HK-2 (cell line): Measurements from ENCODE around the gene ZMIZ1.

Experiments
- DNase-seq: peaks from one replicate; pipeline ENCODE4 v3.0.0-alpha.2; 2018; ENCODE audit not compliant: unreplicated experiment

ZMIZ1 gene

GRCh38 chr10:79099898-79100448, 31.2 kb downstream of the ZMIZ1 start:
- DNase-seq: no peak

- DNase-seq: no peak
Measured at GRCh38 chr10:79100771-79101170, 32.0 kb downstream of the ZMIZ1 start.

- peak; percentile 58 for DNase-seq
Measured at GRCh38 chr10:79101560-79102497, 33.1 kb downstream of the ZMIZ1 start.

- peak; percentile 54 for DNase-seq
Measured at GRCh38 chr10:79102498-79102874, 33.7 kb downstream of the ZMIZ1 start.

- DNase-seq: no peak
Measured at GRCh38 chr10:79103129-79103528, 34.4 kb downstream of the ZMIZ1 start.

GRCh38 chr10:79103585-79103984, 34.8 kb downstream of the ZMIZ1 start:
- DNase-seq: no peak

GRCh38 chr10:79105150-79105739, 36.5 kb downstream of the ZMIZ1 start:
- DNase-seq: no peak

- no peak for DNase-seq
Measured at GRCh38 chr10:79105818-79106217, 37.1 kb downstream of the ZMIZ1 start.

GRCh38 chr10:79106256-79107050, 37.7 kb downstream of the ZMIZ1 start:
- DNase-seq: no peak

GRCh38 chr10:79107736-79108264, 39.0 kb downstream of the ZMIZ1 start:
- no peak for DNase-seq

- no peak for DNase-seq
Measured at GRCh38 chr10:79108728-79109127, 40.0 kb downstream of the ZMIZ1 start.

- DNase-seq: peak; percentile 80
Measured at GRCh38 chr10:79111427-79111826, 42.7 kb downstream of the ZMIZ1 start.

GRCh38 chr10:79111846-79112614, 43.3 kb downstream of the ZMIZ1 start:
- DNase-seq: no peak

- peak; percentile 89 for DNase-seq
Measured at GRCh38 chr10:79112881-79113431, 44.2 kb downstream of the ZMIZ1 start.

GRCh38 chr10:79113827-79114226, 45.1 kb downstream of the ZMIZ1 start:
- DNase-seq: no peak

GRCh38 chr10:79115302-79115701, 46.5 kb downstream of the ZMIZ1 start:
- DNase-seq: no peak

GRCh38 chr10:79116368-79116767, 47.6 kb downstream of the ZMIZ1 start:
- no peak for DNase-seq

- no peak for DNase-seq
Measured at GRCh38 chr10:79116801-79117723, 48.3 kb downstream of the ZMIZ1 start.
